NCI-H146 treated with DMSO at 0.1 percent for 48 hours (cell line): Measurements from ENCODE around the gene PACRG.
"Not testable (repeated sequence)": the region's sequence is repeated elsewhere in the genome, so short reads cannot be mapped to it uniquely, and the experiment has no call there.

Source experiments
- DNase-seq: peaks from one replicate; lab custom pipeline; 2025; ENCODE audit not compliant: unreplicated experiment; lab: John Stamatoyannopoulos, UW

The PACRG gene

GRCh38 chr6:163302747-163303146, 575.0 kb downstream of the PACRG start:
- DNase-seq: no peak

DNA sequence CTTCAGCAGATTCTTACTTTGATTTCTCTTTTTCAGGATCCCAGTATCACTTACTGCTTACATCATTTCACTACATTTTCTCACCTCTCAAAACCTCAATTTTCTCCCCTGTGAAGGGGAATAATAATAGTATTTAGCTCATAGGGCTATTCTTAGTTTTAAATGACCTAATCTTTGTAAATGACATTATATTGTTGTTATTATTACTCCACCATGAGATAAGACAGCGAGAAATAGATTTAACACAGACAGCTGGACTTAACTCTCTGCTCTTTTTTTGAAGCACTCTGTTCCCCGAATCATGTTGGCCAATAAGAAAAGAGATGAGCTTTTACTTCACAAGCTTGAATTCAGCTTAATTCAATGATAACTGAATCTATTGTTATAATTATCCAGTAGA, 578.2 kb downstream of the PACRG start:
- DNase-seq: no peak

- no peak for DNase-seq
These were observed 581.1 kb downstream of the PACRG start for GRCh38 chr6:163308629-163309440.

DNA sequence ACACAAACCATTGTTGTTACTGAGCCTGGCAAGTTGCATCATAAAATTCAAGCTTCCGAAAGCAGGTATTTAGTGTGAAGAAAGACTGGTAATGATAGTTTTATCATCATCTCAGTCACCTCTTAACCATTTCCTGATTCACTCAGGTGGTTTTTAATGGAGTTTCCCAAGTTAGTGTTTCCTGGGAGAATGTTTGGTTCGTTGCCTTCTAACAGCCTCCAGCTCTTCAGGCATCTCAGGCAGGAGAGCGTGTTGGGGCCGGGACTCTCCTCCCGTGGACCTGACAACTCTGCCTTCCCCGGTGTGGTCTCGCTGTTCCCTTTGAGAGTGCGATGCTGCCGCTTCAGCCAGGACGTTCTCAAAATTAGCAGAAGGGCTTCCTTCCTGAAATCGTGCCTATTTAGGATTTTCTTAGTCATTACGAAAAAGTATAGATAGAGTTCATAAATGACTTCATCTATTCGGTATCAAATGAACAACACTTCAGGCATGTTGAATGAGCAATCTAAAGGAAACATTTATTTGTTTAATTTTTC, 581.8 kb downstream of the PACRG start:
- no peak for DNase-seq

DNA sequence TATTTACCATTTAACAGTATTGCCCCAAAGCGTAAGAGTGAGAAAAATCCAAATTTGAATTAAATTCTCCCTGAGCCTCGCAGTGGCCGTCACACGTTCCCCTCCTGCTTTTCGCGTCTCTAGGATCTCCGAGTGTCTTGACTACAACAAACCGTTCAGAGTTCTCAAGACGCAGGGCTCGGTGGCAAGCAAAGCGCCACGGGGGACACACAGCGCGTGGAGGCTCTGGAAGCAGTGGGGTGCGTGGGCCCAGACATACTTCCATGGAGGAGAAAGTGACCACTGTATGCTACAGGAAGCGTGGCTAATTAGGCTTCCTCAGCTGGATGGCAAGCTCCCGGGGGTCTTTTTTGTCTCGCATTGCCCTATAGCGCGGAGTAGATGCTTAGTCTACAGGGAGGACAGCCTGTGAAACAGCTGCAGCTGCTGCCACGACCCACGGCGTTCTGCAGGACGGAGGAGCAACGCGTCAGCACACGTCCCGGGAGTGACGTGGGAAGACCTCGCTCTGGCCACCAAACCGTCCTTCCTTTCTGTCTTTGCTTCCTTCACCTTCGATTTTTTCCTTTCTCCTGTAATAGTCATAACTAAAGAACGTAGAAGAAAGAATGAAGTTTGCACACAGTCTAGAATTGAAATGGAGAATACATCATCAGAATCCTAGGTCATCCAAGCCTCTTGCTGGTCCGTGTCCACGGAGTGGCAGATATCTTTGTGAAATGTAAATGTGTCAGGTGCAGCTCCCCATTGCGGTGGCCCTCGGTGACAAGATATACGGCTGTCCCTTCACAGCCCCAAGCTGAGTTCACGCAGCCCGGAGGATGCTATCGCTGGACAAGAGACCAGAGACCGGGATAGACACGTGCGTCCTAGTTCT, 582.6 kb downstream of the PACRG start:
- DNase-seq: no peak

- no peak for DNase-seq
These were observed 583.2 kb downstream of the PACRG start for GRCh38 chr6:163310973-163311383.

GRCh38 chr6:163311830-163312229, 584.1 kb downstream of the PACRG start:
- DNase-seq: peak; percentile 59

DNA sequence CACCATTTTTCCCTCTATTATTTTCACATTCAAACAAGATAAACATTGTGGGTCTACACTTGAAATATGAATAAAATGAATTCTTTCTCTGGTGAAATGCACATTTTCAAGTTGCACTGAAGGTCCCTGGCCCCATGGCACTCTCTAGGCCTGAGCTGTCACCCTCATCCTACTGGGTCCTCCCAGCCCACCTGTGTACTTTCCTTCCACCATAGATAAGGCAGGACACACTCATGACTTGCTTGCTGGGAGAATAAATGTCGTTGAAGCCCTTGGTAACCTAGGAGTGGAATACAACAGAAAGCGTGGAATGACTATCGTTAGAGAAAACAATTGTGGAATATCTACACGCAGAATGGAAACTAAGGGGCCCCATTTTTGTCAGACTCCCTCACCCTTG, 585.8 kb downstream of the PACRG start:
- DNase-seq: no peak

DNA sequence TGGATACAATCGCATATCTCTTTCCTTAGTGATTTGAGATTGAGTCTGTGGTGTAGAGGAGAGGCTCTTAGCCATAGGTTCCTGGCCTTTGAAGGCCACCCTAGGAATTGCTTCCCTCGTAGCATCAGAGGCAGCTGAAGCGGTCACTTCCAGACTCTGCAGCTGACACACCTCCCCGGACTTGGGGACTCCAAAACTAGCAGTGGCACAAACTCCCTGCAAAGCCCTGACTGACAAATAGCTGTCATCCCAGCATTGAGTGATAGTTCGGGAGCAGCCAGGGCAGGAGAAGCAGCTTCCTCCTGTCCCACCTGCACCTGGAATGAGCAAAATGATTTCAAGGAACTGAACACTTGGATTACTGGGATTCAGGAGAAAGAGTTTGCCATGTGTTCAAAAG, 586.2 kb downstream of the PACRG start:
- no peak for DNase-seq

DNA sequence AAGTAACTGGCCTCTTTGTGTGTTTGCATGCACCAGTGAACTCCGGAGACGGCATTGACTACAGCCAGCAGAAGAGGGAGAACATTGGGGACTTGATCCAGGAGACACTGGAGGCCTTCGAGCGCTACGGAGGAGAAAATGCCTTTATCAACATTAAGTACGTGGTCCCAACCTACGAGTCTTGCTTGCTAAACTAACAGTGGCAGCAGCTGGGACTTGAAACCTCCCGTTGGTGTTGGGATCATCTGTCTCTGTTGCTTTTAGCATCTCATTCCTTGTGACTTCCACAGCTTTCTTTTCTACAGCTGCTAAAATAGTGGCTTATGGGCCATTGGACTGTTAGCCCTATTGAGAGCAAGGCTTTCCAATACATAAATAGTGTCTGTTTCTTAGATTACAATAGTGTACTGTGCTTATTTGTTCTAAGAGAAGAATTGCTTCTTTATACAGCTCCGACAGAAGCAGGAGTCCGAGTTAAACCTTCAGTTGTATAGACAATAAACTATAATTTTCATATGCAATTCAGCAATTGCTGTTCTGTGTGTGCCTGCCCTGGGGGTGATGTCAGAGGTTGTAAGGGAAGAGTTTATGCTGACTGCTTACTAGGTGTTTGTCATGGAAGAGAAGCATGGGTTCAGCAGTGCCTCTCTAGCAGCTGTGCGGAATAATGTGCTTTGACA, 587.2 kb downstream of the PACRG start:
- DNase-seq: no peak

GRCh38 chr6:163316866-163317495, 589.2 kb downstream of the PACRG start:
- not testable (repeated sequence) for DNase-seq

- no peak for DNase-seq
These were observed 590.5 kb downstream of the PACRG start for GRCh38 chr6:163318071-163318786.

GRCh38 chr6:163319609-163320366, 592.0 kb downstream of the PACRG start:
- no peak for DNase-seq

DNA sequence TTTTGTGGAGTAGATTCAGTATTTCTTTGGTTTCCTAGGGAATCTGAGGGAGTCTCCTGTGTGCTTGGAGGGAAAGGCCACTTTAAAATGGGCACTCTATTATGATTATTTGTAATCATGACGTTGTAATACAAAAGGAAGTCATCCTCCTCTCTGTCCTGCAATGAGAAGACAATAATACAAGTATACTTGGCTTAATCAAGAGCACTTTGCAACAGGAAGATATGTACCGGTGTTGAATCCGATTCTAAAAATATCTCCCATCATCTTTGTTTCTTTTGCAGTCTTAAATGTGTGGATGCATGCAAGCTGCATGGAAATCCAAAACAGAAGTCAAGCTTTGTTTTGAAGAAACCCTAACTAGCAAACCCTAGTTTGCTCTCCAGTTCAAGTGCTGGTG, 592.6 kb downstream of the PACRG start:
- no peak for DNase-seq

DNA sequence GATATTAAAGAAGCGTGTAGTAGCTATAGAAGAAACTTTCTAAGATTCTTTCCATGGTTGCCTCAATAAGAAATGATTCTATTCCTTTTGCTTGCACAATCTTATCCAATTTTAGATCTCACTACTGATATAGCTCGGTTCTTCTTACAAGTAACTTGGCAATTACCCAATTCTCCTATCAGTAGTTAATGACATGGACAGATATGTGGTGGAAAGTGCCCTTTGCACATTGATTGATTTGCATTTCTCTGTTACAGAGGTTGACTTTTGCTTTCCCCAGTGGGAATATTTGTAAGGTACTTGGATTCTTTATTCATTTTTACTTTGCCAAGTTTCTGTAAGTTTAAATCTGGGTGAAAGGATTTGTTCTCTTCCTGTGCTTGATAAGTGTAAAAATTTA, 593.0 kb downstream of the PACRG start:
- DNase-seq: no peak

DNA sequence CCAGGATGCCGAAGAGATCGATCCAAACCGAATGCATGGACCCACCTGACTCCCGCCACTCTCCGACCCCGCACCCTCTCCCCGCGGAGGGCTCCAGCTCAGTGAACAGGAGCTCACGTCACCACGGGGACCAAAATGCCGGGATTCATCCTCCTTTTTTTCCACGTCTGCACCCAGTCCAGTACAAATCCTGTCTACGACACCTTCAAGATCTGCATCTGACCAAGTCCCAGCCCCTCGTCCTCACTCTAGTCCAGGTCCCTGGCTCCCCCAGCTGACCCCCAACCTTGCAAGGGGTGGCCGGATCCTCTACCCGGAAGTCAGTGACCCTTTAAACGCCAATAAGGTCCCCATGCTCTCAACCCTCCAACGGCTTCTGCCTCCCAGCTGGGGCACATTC, 593.9 kb downstream of the PACRG start:
- DNase-seq: no peak

- no peak for DNase-seq
These were observed 595.5 kb downstream of the PACRG start for GRCh38 chr6:163323274-163323673.

- no peak for DNase-seq
These were observed 595.9 kb downstream of the PACRG start for GRCh38 chr6:163323705-163324104.

- DNase-seq: no peak
These were observed 596.5 kb downstream of the PACRG start for GRCh38 chr6:163324326-163324687.
